Kidney (tissue), 14 donors: ENCODE data around the gene GADD45B. TPM values are rescaled to one million over a fixed set of nuclear protein-coding genes. Genes with fewer than 3 reads are reported as not detected.
"Not testable (repeated sequence)": the region's sequence is repeated elsewhere in the genome, so short reads cannot be mapped to it uniquely, and the experiment has no call there.

Experiments
- DNase-seq, 5 donors: peaks; one replicate each; pipeline ENCODE4 v3.0.0-alpha.2; 2013 to 2020
- FAIRE-seq: peaks from 2 replicates; lab custom pipeline; 2012; peaks lifted over from hg19 to GRCh38; lab: Jason Lieb, UNC
- H3K27ac ChIP-seq, 2 donors: one replicate each; pipeline ENCODE4 v1.7.0; 2013; ENCODE audit warnings: low read depth in 2 of 2, low read length in 2 of 2, inconsistent platforms in 1 of 2
- H3K27me3 ChIP-seq: one replicate; pipeline ENCODE4 v1.7.1; 2013; ENCODE audit warnings: low read length, inconsistent platforms; ENCODE audit not compliant: control insufficient read depth, insufficient read depth
- H3K36me3 ChIP-seq, 3 donors: one replicate each; pipeline versions ENCODE4 v1.7.0 to v1.7.1; 2013; ENCODE audit warnings: low read length in 3 of 3, control low read depth in 1 of 3, inconsistent platforms in 1 of 3; ENCODE audit not compliant: insufficient read depth in 3 of 3, control insufficient read depth in 2 of 3
- H3K4me1 ChIP-seq, 3 donors: one replicate each; pipeline versions ENCODE4 v1.7.0 to v1.7.1; 2013; ENCODE audit warnings: low read length in 3 of 3, inconsistent platforms in 1 of 3, low read depth in 1 of 3; ENCODE audit not compliant: control insufficient read depth in 2 of 3, insufficient read depth in 2 of 3
- H3K4me3 ChIP-seq, 3 donors: one replicate each; pipeline versions ENCODE4 v1.7.0 to v1.8.1; 2013; ENCODE audit warnings: low read length in 3 of 3, control low read depth in 1 of 3, inconsistent platforms in 1 of 3
- H3K9ac ChIP-seq, 3 donors: one replicate each; pipeline versions ENCODE4 v1.7.0 to v1.7.1; 2013; ENCODE audit warnings: low read length in 3 of 3, control low read depth in 1 of 3, inconsistent platforms in 1 of 3
- H3K9me3 ChIP-seq, 3 donors: one replicate each; pipeline versions ENCODE4 v1.7.0 to v1.7.1; 2013; ENCODE audit warnings: low read length in 3 of 3, control low read depth in 1 of 3, inconsistent platforms in 1 of 3; ENCODE audit not compliant: control insufficient read depth in 2 of 3, insufficient read depth in 1 of 3
- CTCF ChIP-seq: IDR thresholded peaks from 3 replicates; pipeline ENCODE4 v1.5.1; 2012; ENCODE audit warnings: mild to moderate bottlenecking, moderate library complexity, borderline replicate concordance; ENCODE audit not compliant: insufficient read depth; ENCODE audit errors: extremely low read depth
- intact Hi-C: fragments of 100-400 bp; cut with DNase I; formaldehyde crosslinking; loops from one replicate; pipeline ENCODE4 v1.11.1; 2022
- polyA plus RNA-seq: library from polyadenylated mRNA; stranded (reverse); fragments of 350-450 nt; fragmentation: Illumina TruSeq; extraction: RNeasy Lipid Tissue Mini Kit (QIAGEN cat#74804); gene quantifications from one replicate; pipeline ENCODE4 v1.2.3, GENCODE V29; 2014; ENCODE audit warnings: low read depth, low replicate concordance; ENCODE audit not compliant: insufficient read depth
- total RNA-seq: library from RNA; stranded (reverse); fragmentation: NEBNext Ultra II Directional; extraction: Animal tissue kit (Norgen Biotek cat#: 25700); gene quantifications from one replicate; pipeline ENCODE4 v1.2.1, GENCODE V29; 2021
- donor health status: control.
- donor health status: control.
- donor health status: control.
- donor health status: control.
- donor health status: control.
- donor health status: DM: yes; HTN: yes; CAD: no.
- donor health status: Normal renal cell carcinoma (clear cell type).

Gene GADD45B
- total and polyA plus RNA-seq, 2 donors from 2014 or later: 88.5 to 149 TPM

- no peak overlapping the region for H3K27ac ChIP-seq
- intact Hi-C loops: no loop called here
- H3K9ac ChIP-seq: no peak overlapping the region
- H3K36me3 ChIP-seq: no peaks in the 10 kb centered on the region
- peaks cover 0 to 6% (median 6%) of the 10 kb centered on the region in 3 donors for H3K4me1 ChIP-seq
- H3K4me3 ChIP-seq: no peak overlapping the region
- H3K27me3 ChIP-seq: no peaks in the 10 kb centered on the region
- FAIRE-seq: no peak
- no peak for TF ChIP-seq CTCF
- no peaks in the 10 kb centered on the region for H3K9me3 ChIP-seq
- DNase-seq: no peak
Observed at GRCh38 chr19:2460245-2460644, 15.7 kb upstream of the GADD45B start.

GRCh38 chr19:2461751-2462634 is 13.9 kb upstream of the GADD45B start:
- H3K9me3 ChIP-seq: no peaks in the 10 kb centered on the region
- no peaks in the 10 kb centered on the region for H3K27me3 ChIP-seq
- H3K27ac ChIP-seq: no peak overlapping the region
- no peak for TF ChIP-seq CTCF
- H3K4me1 ChIP-seq: peaks cover 0 to 4% (median 0%) of the 10 kb centered on the region in 3 donors
- intact Hi-C loops: no loop called here
- DNase-seq (peak; percentile 55 to 87 (median 81)), FAIRE-seq (no peak)
- no peaks in the 10 kb centered on the region for H3K36me3 ChIP-seq
- no peak overlapping the region for H3K9ac ChIP-seq
- peak overlapping the region; percentile 39 to 63 (median 45) for H3K4me3 ChIP-seq

DNA sequence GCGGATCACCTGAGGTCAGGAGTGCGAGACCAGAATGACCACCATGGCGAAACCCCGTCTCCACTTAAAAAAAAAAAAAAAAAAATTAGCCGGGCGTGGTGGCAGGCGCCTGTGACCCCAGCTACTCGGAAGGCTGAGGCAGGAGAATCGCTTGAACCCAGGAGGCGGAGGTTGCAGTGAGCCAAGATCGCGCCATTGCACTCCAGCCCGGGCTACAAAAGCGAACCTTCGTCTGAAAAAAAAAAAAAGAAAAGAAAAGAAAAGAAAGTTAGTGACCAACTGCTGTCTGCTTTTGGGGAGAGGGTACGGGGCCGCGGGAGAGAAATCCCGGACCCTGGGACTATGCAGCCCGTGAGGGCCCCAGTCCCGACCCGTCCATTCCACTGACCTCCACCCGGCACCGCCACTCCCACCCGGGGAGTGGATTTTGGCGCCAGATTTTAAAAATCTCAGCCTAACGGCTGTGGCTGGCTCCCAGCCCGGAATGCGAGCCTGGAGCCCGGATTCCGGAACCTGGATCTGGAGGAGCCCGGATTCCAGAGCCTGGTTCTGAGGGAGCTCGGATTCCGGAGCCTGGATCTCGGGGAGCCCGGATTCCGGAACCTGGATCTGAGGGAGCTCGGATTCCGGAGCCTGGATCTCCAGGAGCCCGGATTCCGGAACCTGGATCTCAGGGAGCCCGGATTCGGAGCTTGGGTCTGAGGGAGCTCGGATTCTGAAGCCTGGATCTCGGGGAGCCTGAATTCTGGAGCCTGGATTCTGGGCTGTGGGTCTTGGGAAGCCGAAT is 13.1 kb upstream of the GADD45B start:
- Histone ChIP-seq H3K27ac (no peak overlapping the region), H3K4me3 (peak overlapping the region in 1 of 3 donors; percentile 63), H3K27me3 (no peaks in the 10 kb centered on the region), H3K4me1 (peaks cover 0 to 4% (median 0%) of the 10 kb centered on the region in 3 donors), H3K9me3 (no peaks in the 10 kb centered on the region), H3K9ac (peak overlapping the region in 1 of 3 donors; percentile 1), H3K36me3 (no peaks in the 10 kb centered on the region)
- no peak for TF ChIP-seq CTCF
- DNase-seq: peak; percentile 93 to 99 (median 97)
- intact Hi-C loops: no loop called here
- no peak for FAIRE-seq

GRCh38 chr19:2463694-2464093 is 12.2 kb upstream of the GADD45B start:
- intact Hi-C loops, H3K27me3 ChIP-seq, H3K4me1 ChIP-seq, H3K9me3 ChIP-seq, H3K9ac ChIP-seq, DNase-seq, H3K36me3 ChIP-seq, H3K27ac ChIP-seq, FAIRE-seq, H3K4me3 ChIP-seq: not testable (repeated sequence)
